ENCODE results near the gene FUBP3.

DNA sequence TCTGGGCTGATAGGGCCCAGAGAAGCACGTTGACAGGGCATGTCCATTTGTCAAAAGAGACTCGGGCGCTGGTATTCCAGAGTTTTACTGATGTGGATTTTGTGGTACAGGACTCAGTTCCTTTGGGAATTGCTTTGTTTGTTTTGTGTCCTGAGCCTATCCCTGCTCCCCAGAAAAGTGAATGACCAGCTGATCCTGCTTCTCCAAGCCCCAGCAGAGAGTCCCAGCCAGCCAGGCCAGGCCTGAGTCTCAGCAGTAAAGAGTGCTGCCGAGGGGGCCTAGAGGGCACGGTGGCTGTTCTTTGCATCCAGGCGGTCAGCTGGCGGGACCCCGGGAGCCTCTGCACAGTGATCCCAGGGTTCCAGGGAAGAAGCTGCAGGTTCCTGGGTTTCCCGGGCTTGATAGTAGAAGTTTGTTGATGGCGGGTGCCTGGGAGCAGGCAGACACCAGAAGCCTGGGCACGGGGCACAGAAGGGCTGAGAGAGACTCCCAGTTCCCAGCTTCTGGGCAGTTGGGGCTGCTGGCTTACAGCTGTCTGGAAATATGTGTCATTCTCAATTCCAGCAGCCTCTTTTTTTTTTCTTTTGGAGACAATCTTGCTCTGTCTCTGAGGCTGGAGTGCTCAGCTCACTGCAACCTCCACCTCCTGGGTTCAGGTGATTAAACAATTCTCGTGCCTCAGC is 93.7 kb downstream of the FUBP3 start:
- TF ChIP-seq EP300 (IDR thresholded peaks at IDR 0.05) (no peak), POLR2AphosphoS5 (IDR thresholded peaks at IDR 0.05) (no peak), POLR2A (IDR thresholded peaks at IDR 0.05) (no peak)
- TF ChIP-seq, protein P1, sequence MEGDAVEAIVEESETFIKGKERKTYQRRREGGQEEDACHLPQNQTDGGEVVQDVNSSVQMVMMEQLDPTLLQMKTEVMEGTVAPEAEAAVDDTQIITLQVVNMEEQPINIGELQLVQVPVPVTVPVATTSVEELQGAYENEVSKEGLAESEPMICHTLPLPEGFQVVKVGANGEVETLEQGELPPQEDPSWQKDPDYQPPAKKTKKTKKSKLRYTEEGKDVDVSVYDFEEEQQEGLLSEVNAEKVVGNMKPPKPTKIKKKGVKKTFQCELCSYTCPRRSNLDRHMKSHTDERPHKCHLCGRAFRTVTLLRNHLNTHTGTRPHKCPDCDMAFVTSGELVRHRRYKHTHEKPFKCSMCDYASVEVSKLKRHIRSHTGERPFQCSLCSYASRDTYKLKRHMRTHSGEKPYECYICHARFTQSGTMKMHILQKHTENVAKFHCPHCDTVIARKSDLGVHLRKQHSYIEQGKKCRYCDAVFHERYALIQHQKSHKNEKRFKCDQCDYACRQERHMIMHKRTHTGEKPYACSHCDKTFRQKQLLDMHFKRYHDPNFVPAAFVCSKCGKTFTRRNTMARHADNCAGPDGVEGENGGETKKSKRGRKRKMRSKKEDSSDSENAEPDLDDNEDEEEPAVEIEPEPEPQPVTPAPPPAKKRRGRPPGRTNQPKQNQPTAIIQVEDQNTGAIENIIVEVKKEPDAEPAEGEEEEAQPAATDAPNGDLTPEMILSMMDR (IDR thresholded peaks at IDR 0.05), result no peak

Data from upper lobe of left lung (tissue), 4 donors.